PC-9 (cell line): ENCODE data around the gene SNAPIN. TPM values are rescaled to one million over a fixed set of nuclear protein-coding genes. Genes with fewer than 3 reads are reported as not detected.

Experiments
- BruUV-seq: library from RNA; stranded (reverse); fragments of 400-500 nt; replicated peaks from 2 replicates; lab custom pipeline; 2021; lab: Mats Ljungman, UMichigan
- CTCF ChIA-PET: fragments of 300-600 bp; sonication (Branson Sonifier 250); formaldehyde crosslinking; loops from one replicate; lab custom pipeline; 2022; ENCODE audit warnings: antibody characterized with exemption; lab: Charles Lee
- POLR2A ChIA-PET: fragments of 300-600 bp; sonication (Branson Sonifier 250); formaldehyde crosslinking; loops from one replicate; lab custom pipeline; 2022; ENCODE audit warnings: antibody characterized with exemption; ENCODE audit not compliant: unreplicated experiment; lab: Charles Lee
- DNase-seq, 2 experiments: peaks; one replicate each; pipeline versions ENCODE4 v3.0.0 to v3.0.0-alpha.2; 2015 to 2022; ENCODE audit warnings: mixed read lengths in 1 of 2
- H2AFZ ChIP-seq: fragments of 200-600 bp; sonication (generic); 2 replicates; pipeline ENCODE4 v1.8.1; 2017; ENCODE audit warnings: antibody characterized with exemption
- H3F3A ChIP-seq: fragments of 200-600 bp; sonication (generic); 2 replicates; pipeline ENCODE4 v1.8.1; 2017; ENCODE audit warnings: antibody characterized with exemption, mild to moderate bottlenecking, low read depth; ENCODE audit not compliant: insufficient read depth
- H3K27ac ChIP-seq: fragments of 200-600 bp; sonication (generic); 2 replicates; pipeline ENCODE4 v1.6.1; 2016; ENCODE audit warnings: mixed run types
- H3K27me3 ChIP-seq: fragments of 200-600 bp; sonication (generic); 2 replicates; pipeline ENCODE4 v1.6.1; 2016; ENCODE audit warnings: low read depth, mixed run types; ENCODE audit not compliant: insufficient read depth
- H3K36me3 ChIP-seq: fragments of 200-600 bp; sonication (generic); 2 replicates; pipeline ENCODE4 v1.6.1; 2016; ENCODE audit warnings: low read depth, mixed run types
- H3K4me1 ChIP-seq: fragments of 200-600 bp; sonication (generic); replicated peaks from 2 replicates; pipeline ENCODE4 v1.6.1; 2016; ENCODE audit warnings: mixed run types; ENCODE audit not compliant: insufficient read depth
- H3K4me2 ChIP-seq: fragments of 200-600 bp; sonication (generic); 2 replicates; pipeline ENCODE4 v1.6.1; 2017; ENCODE audit warnings: mixed run types
- H3K4me3 ChIP-seq: fragments of 200-600 bp; sonication (generic); 2 replicates; pipeline ENCODE4 v1.6.1; 2016; ENCODE audit warnings: mixed run types
- H3K79me2 ChIP-seq: fragments of 200-600 bp; sonication (generic); 2 replicates; pipeline ENCODE4 v1.6.1; 2017; ENCODE audit warnings: low read depth, mixed run types
- H3K9me2 ChIP-seq: fragments of 200-600 bp; sonication (generic); 2 replicates; pipeline ENCODE4 v1.8.1; 2017; ENCODE audit warnings: mild to moderate bottlenecking; ENCODE audit not compliant: insufficient read depth
- H3K9me3 ChIP-seq: fragments of 200-600 bp; sonication (generic); 2 replicates; pipeline ENCODE4 v1.8.1; 2016; ENCODE audit warnings: low read depth; ENCODE audit not compliant: insufficient read depth
- H4K20me1 ChIP-seq: fragments of 200-600 bp; sonication (generic); 2 replicates; pipeline ENCODE4 v1.8.1; 2017; ENCODE audit not compliant: insufficient read depth
- EZH2 ChIP-seq: fragments of 200-600 bp; sonication (generic); IDR thresholded peaks from 2 replicates; pipeline ENCODE4 v1.8.0; 2017; ENCODE audit warnings: antibody characterized with exemption, low read depth
- intact Hi-C: fragments of 100-400 bp; cut with micrococcal nuclease; formaldehyde crosslinking; loops from one replicate; pipeline ENCODE4 v1.10.0; 2022; ENCODE audit not compliant: unreplicated experiment
- total RNA-seq: library from RNA; stranded (reverse); gene quantifications from 2 replicates; pipeline ENCODE4 v1.2.3, GENCODE V29; 2021
- TF ChIP-seq, protein P1 (sequence below): fragments of 200-600 bp; sonication (generic); conservative IDR thresholded peaks from 2 replicates; pipeline ENCODE4 v1.6.1; 2017; ENCODE audit warnings: mixed run types, antibody characterized with exemption, mild to moderate bottlenecking, moderate library complexity

The SNAPIN gene
- total RNA-seq, 1 experiment from 2014 or later: 29.5 TPM

- ChIA-PET CTCF (interaction anchor here (0.6 kb wide), 1 partner anchor 663 kb away, joined by 4 read pairs; no protein-coding TSS in a partner anchor), POLR2A (no interaction called here)
- H3K27ac ChIP-seq: no peak overlapping the region
- intact Hi-C loops: no loop called here
- no peak for DNase-seq
- TF ChIP-seq EZH2: no peak
- TF ChIP-seq, protein P1, sequence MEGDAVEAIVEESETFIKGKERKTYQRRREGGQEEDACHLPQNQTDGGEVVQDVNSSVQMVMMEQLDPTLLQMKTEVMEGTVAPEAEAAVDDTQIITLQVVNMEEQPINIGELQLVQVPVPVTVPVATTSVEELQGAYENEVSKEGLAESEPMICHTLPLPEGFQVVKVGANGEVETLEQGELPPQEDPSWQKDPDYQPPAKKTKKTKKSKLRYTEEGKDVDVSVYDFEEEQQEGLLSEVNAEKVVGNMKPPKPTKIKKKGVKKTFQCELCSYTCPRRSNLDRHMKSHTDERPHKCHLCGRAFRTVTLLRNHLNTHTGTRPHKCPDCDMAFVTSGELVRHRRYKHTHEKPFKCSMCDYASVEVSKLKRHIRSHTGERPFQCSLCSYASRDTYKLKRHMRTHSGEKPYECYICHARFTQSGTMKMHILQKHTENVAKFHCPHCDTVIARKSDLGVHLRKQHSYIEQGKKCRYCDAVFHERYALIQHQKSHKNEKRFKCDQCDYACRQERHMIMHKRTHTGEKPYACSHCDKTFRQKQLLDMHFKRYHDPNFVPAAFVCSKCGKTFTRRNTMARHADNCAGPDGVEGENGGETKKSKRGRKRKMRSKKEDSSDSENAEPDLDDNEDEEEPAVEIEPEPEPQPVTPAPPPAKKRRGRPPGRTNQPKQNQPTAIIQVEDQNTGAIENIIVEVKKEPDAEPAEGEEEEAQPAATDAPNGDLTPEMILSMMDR: no peak
- H2AFZ ChIP-seq: no peak overlapping the region
- H3K79me2 ChIP-seq: peaks cover 29% of the 10 kb centered on the region
- H3K27me3 ChIP-seq: no peaks in the 10 kb centered on the region
- no TSS peak for BruUV-seq
- no peaks in the 10 kb centered on the region for H3K9me3 ChIP-seq
- peaks cover 21% of the 10 kb centered on the region for H3F3A ChIP-seq
- H3K36me3 ChIP-seq: peaks cover 1% of the 10 kb centered on the region; the same call in 1 of the 2 replicates
- H3K9me2 ChIP-seq: no peaks in the 10 kb centered on the region
- H3K4me3 ChIP-seq: no peak overlapping the region
- H3K4me1 ChIP-seq: peaks cover 35% of the 10 kb centered on the region
- no peaks in the 10 kb centered on the region for H4K20me1 ChIP-seq
- no peak overlapping the region for H3K4me2 ChIP-seq
Observed at GRCh38 chr1:153629343-153629665, 29.2 kb upstream of the SNAPIN start.

DNA sequence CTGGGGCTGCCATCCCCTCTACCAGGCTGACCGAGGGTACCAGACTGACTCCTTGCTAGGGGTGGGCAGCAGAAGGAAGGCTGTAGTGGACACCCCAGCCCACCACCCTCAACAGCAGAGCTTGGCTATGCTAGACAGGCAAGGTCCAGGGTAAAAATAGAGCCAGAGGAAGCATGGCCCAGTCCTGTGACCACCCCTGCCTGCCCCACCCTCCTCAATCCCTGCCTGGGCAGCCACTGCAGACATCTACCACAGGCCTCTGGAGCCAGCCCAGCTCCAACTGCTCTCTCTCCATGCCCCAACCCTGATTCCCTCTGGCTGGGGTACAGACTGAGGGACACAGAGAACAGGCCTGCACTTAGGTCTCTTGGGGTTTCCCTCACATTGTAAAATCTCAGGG is 28.5 kb upstream of the SNAPIN start:
- peaks cover 29% of the 10 kb centered on the region for H3K79me2 ChIP-seq
- no peak for TF ChIP-seq EZH2
- TF ChIP-seq, protein P1: no peak
- no peak overlapping the region for H3K4me3 ChIP-seq
- H3K4me2 ChIP-seq: no peak overlapping the region
- H2AFZ ChIP-seq: no peak overlapping the region
- no peak overlapping the region for H3K27ac ChIP-seq
- H3K9me3 ChIP-seq: no peaks in the 10 kb centered on the region
- BruUV-seq: no TSS peak
- peaks cover 28% of the 10 kb centered on the region for H3K4me1 ChIP-seq
- no peaks in the 10 kb centered on the region for H4K20me1 ChIP-seq
- ChIA-PET CTCF (no interaction called here), POLR2A (no interaction called here)
- H3K9me2 ChIP-seq: no peaks in the 10 kb centered on the region
- DNase-seq: no peak
- no peaks in the 10 kb centered on the region; the same call in 1 of the 2 replicates for H3K36me3 ChIP-seq
- intact Hi-C loops: no loop called here
- no peaks in the 10 kb centered on the region for H3K27me3 ChIP-seq
- H3F3A ChIP-seq: peaks cover 21% of the 10 kb centered on the region

DNA sequence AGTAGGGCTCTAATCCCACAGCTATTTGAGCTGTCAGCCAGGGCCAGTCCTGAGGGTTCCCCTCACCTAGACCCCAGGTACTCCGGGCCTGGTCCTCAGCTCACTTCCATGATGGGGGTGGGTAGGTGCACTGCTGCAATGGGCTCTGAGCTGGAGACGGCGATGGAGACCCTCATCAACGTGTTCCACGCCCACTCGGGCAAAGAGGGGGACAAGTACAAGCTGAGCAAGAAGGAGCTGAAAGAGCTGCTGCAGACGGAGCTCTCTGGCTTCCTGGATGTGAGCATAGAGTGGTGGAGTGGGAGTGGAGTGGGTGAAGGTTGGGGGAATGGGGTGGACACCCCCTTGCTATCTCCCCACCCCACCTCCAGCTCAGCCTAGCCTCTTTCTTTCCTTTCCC is 28.1 kb upstream of the SNAPIN start:
- no peaks in the 10 kb centered on the region for H3K9me3 ChIP-seq
- peaks cover 21% of the 10 kb centered on the region for H3F3A ChIP-seq
- H3K4me1 ChIP-seq: peaks cover 26% of the 10 kb centered on the region
- no peak for TF ChIP-seq EZH2
- TF ChIP-seq, protein P1: no peak
- DNase-seq: no peak
- ChIA-PET POLR2A (no interaction called here), CTCF (no interaction called here)
- H3K9me2 ChIP-seq: no peaks in the 10 kb centered on the region
- H4K20me1 ChIP-seq: peaks cover 2% of the 10 kb centered on the region; the same call in 1 of the 2 replicates
- peaks cover 29% of the 10 kb centered on the region for H3K79me2 ChIP-seq
- H2AFZ ChIP-seq: no peak overlapping the region
- H3K4me2 ChIP-seq: no peak overlapping the region
- BruUV-seq: no TSS peak
- no peaks in the 10 kb centered on the region for H3K27me3 ChIP-seq
- intact Hi-C loops: no loop called here
- no peak overlapping the region for H3K27ac ChIP-seq
- no peak overlapping the region for H3K4me3 ChIP-seq
- H3K36me3 ChIP-seq: no peaks in the 10 kb centered on the region; the same call in 1 of the 2 replicates
